NCI-H2081 (cell line): Measurements from ENCODE around the gene TSHZ2.
A peak's percentile ranks its signal among the peaks of the same experiment; 100 is the strongest.

Source experiments
- DNase-seq, 2 experiments: peaks; one replicate each; lab custom pipeline; 2025; lab: John Stamatoyannopoulos, UW

The TSHZ2 gene

GRCh38 chr20:53068241-53068640, 96.1 kb downstream of the TSHZ2 start:
- DNase-seq: no peak

GRCh38 chr20:53069132-53069531, 97.0 kb downstream of the TSHZ2 start:
- DNase-seq: no peak

GRCh38 chr20:53070224-53070623, 98.1 kb downstream of the TSHZ2 start:
- DNase-seq: no peak

- DNase-seq: no peak
Observed at GRCh38 chr20:53070706-53071392, 98.7 kb downstream of the TSHZ2 start.

GRCh38 chr20:53071833-53072232, 99.7 kb downstream of the TSHZ2 start:
- no peak for DNase-seq

GRCh38 chr20:53072923-53073579, 100.9 kb downstream of the TSHZ2 start:
- DNase-seq: no peak

- no peak for DNase-seq
Observed at GRCh38 chr20:53073636-53074415, 101.7 kb downstream of the TSHZ2 start.

- DNase-seq: no peak
Observed at GRCh38 chr20:53074811-53075314, 102.7 kb downstream of the TSHZ2 start.

GRCh38 chr20:53076668-53077067, 104.5 kb downstream of the TSHZ2 start:
- DNase-seq: no peak

GRCh38 chr20:53077373-53078205, 105.4 kb downstream of the TSHZ2 start:
- DNase-seq: no peak

- no peak for DNase-seq
Observed at GRCh38 chr20:53078761-53079160, 106.6 kb downstream of the TSHZ2 start.

- DNase-seq: no peak
Observed at GRCh38 chr20:53079261-53079691, 107.1 kb downstream of the TSHZ2 start.

- DNase-seq: no peak
Observed at GRCh38 chr20:53079828-53080686, 107.9 kb downstream of the TSHZ2 start.

- DNase-seq: no peak
Observed at GRCh38 chr20:53080687-53080962, 108.5 kb downstream of the TSHZ2 start.

- peak in 1 of 2 experiments; percentile 5 for DNase-seq
Observed at GRCh38 chr20:53080969-53081871, 109.1 kb downstream of the TSHZ2 start.

- DNase-seq: no peak
Observed at GRCh38 chr20:53081916-53082863, 110.0 kb downstream of the TSHZ2 start.

GRCh38 chr20:53083411-53083810, 111.3 kb downstream of the TSHZ2 start:
- DNase-seq: no peak

GRCh38 chr20:53084408-53084997, 112.3 kb downstream of the TSHZ2 start:
- no peak for DNase-seq
